HepG2 (cell line): ENCODE measurements around the gene PBOV1. TPM values are rescaled to one million over a fixed set of nuclear protein-coding genes. Genes with fewer than 3 reads are reported as not detected.

Experiments
- ATF6 ChIP-seq: sonication (generic); formaldehyde crosslinking; conservative IDR thresholded peaks from 2 replicates; pipeline ENCODE4 v1.4.0; 2020; ENCODE audit warnings: missing genetic modification reagents
- DMTF1 ChIP-seq: sonication (generic); formaldehyde crosslinking; IDR thresholded peaks from 2 replicates; pipeline ENCODE4 v1.4.0; 2020; ENCODE audit warnings: mild to moderate bottlenecking, missing genetic modification reagents
- ELK4 ChIP-seq: sonication (generic); formaldehyde crosslinking; IDR thresholded peaks from 2 replicates; pipeline ENCODE4 v1.9.0; 2021; ENCODE audit warnings: missing genetic modification reagents, borderline replicate concordance
- GFI1 ChIP-seq: sonication (generic); formaldehyde crosslinking; IDR thresholded peaks from 2 replicates; pipeline ENCODE4 v1.5.0; 2020; ENCODE audit warnings: missing genetic modification reagents, mild to moderate bottlenecking, borderline replicate concordance
- MAFK ChIP-seq, 2 experiments: IDR thresholded peaks in 1 of 2; conservative IDR thresholded peaks in 1 of 2; 2 replicates each; pipeline ENCODE4 v1.6.1; 2011; ENCODE audit warnings: improper control_type of control experiment in 2 of 2, low read length in 2 of 2
- NFE2 ChIP-seq: sonication (generic); formaldehyde crosslinking; IDR thresholded peaks from 2 replicates; pipeline ENCODE4 v1.4.0; 2020; ENCODE audit warnings: missing genetic modification reagents
- PATZ1 ChIP-seq: sonication (generic); formaldehyde crosslinking; IDR thresholded peaks from 2 replicates; pipeline ENCODE4 v1.4.0; 2020; ENCODE audit warnings: missing genetic modification reagents
- SIX1 ChIP-seq: sonication (generic); formaldehyde crosslinking; IDR thresholded peaks from 2 replicates; pipeline ENCODE4 v1.4.0; 2020; ENCODE audit warnings: missing genetic modification reagents, borderline replicate concordance
- TP53 ChIP-seq: sonication (generic); formaldehyde crosslinking; conservative IDR thresholded peaks from 2 replicates; pipeline ENCODE4 v1.4.0; 2020; ENCODE audit warnings: missing genetic modification reagents
- TRAFD1 ChIP-seq: sonication (generic); formaldehyde crosslinking; IDR thresholded peaks from 2 replicates; pipeline ENCODE4 v1.5.1; 2020; ENCODE audit warnings: missing genetic modification reagents, mild to moderate bottlenecking, borderline replicate concordance
- ZFP90 ChIP-seq: sonication (generic); formaldehyde crosslinking; IDR thresholded peaks from 2 replicates; pipeline ENCODE4 v1.8.0; 2022; ENCODE audit warnings: missing genetic modification reagents, mild to moderate bottlenecking, inconsistent platforms, borderline replicate concordance
- ZKSCAN8 ChIP-seq: IDR thresholded peaks from 2 replicates; pipeline ENCODE4 v1.6.1; 2016; ENCODE audit warnings: borderline replicate concordance, missing genetic modification reagents, missing compliant biosample characterization
- ZMYM3 ChIP-seq: sonication (generic); formaldehyde crosslinking; IDR thresholded peaks from 2 replicates; pipeline ENCODE4 v1.5.1; 2020; ENCODE audit warnings: mild to moderate bottlenecking, missing genetic modification reagents
- ZNF326 ChIP-seq: sonication (generic); formaldehyde crosslinking; IDR thresholded peaks from 2 replicates; pipeline ENCODE4 v1.4.0; 2020; ENCODE audit warnings: missing genetic modification reagents, borderline replicate concordance
- ZNF543 ChIP-seq: sonication (generic); formaldehyde crosslinking; IDR thresholded peaks from 2 replicates; pipeline ENCODE4 v1.4.0; 2020; ENCODE audit warnings: mild to moderate bottlenecking, missing genetic modification reagents
- ZNF761 ChIP-seq: sonication (generic); formaldehyde crosslinking; conservative IDR thresholded peaks from 2 replicates; pipeline ENCODE4 v1.4.0; 2020; ENCODE audit warnings: mild to moderate bottlenecking, missing genetic modification reagents
- ZSCAN31 ChIP-seq: sonication (generic); formaldehyde crosslinking; IDR thresholded peaks from 2 replicates; pipeline ENCODE4 v1.5.0; 2020; ENCODE audit warnings: low read depth, mild to moderate bottlenecking, missing genetic modification reagents
- polyA plus RNA-seq, 8 experiments: library from polyadenylated mRNA; depleted of rRNA in 3 of 8; stranded (reverse) in 7 of 8; unstranded in 1 of 8; fragments of >200 nt; fragmentation: Illumina TruSeq in 4 of 8; extraction: Trizol in 4 of 8; gene quantifications; 2 replicates each; pipeline versions ENCODE4 v1.2.1 to v1.2.3, GENCODE V29; 2011 to 2016; ENCODE audit warnings: low read depth in 4 of 8, missing spikeins in 1 of 8, mixed read lengths in 1 of 8; ENCODE audit not compliant: insufficient read depth in 1 of 8
- total RNA-seq, 5 experiments: library from RNA; depleted of rRNA; stranded (reverse); fragments of >200 nt; fragmentation: Illumina TruSeq; extraction: Trizol; gene quantifications; 2 replicates each; pipeline ENCODE4 v1.2.3, GENCODE V29; 2016; ENCODE audit warnings: low read depth in 1 of 5

The PBOV1 gene
- total and polyA plus RNA-seq, 2 of the 13 experiments (the other 11 are each of a cell fraction or from before 2014, with no cell fraction given), result not detected

GRCh38 chr6:138222901-138223546, 4.7 kb upstream of the PBOV1 start (continued):
- TF ChIP-seq DMTF1 (CRISPR knock-in tag) (no peak), GFI1 (CRISPR knock-in tag) (0 out of 2 replicates have a peak, but pooled peaks have one; percentile 33), ZNF543 (0 out of 2 replicates have a peak, but pooled peaks have one; percentile 22), TP53 (CRISPR knock-in tag) (no peak), PATZ1 (CRISPR knock-in tag) (peak; percentile 70), SIX1 (CRISPR knock-in tag) (peak; percentile 83; the same call in 1 of the 2 replicates), ZKSCAN8 (CRISPR knock-in tag) (peak; percentile 94), NFE2 (CRISPR knock-in tag) (no peak), MAFK (conservative IDR thresholded peaks at IDR 0.05 in 1 of 2, IDR thresholded peaks at IDR 0.05 in 1 of 2; ENCODE audit: low read length in 2 of 2) (peak in 1 of 2 experiments; percentile 13; a peak in 1 of 4 replicates), ZMYM3 (CRISPR knock-in tag) (peak; percentile 88), ZSCAN31 (CRISPR knock-in tag) (no peak), ZNF326 (no peak), ATF6 (0 out of 2 replicates have a peak, but pooled peaks have one; percentile 41), TRAFD1 (CRISPR knock-in tag) (no peak), ELK4 (CRISPR knock-in tag) (no peak), ZNF761 (CRISPR knock-in tag) (no peak), ZFP90 (0 out of 2 replicates have a peak, but pooled peaks have one; percentile 36)
